NCI-H2107 treated with DMSO at 0.1 percent for 48 hours (cell line): ENCODE data around the gene SCAMP5.
A peak's percentile ranks its signal among the peaks of the same experiment; 100 is the strongest.

Experiments
- DNase-seq: peaks from one replicate; lab custom pipeline; 2025; ENCODE audit not compliant: unreplicated experiment; lab: John Stamatoyannopoulos, UW

The SCAMP5 gene

GRCh38 chr15:74976159-74976558, 19.2 kb upstream of the SCAMP5 start:
- no peak for DNase-seq

- DNase-seq: no peak
Measured at GRCh38 chr15:74977599-74977998, 17.8 kb upstream of the SCAMP5 start.

- no peak for DNase-seq
Measured at GRCh38 chr15:74978077-74978476, 17.3 kb upstream of the SCAMP5 start.

- DNase-seq: peak; percentile 57
Measured at GRCh38 chr15:74978503-74978902, 16.9 kb upstream of the SCAMP5 start.

GRCh38 chr15:74982183-74982582, 13.2 kb upstream of the SCAMP5 start:
- no peak for DNase-seq

GRCh38 chr15:74983725-74984231, 11.6 kb upstream of the SCAMP5 start:
- no peak for DNase-seq

GRCh38 chr15:74988007-74988800, 7.2 kb upstream of the SCAMP5 start:
- DNase-seq: peak; percentile 23

GRCh38 chr15:74989527-74989926, 5.8 kb upstream of the SCAMP5 start:
- DNase-seq: no peak

GRCh38 chr15:74992619-74993018, 2.7 kb upstream of the SCAMP5 start:
- no peak for DNase-seq

GRCh38 chr15:74994236-74994635, 1.1 kb upstream of the SCAMP5 start:
- DNase-seq: no peak

GRCh38 chr15:74994685-74995084, 678 bp upstream of the SCAMP5 start:
- DNase-seq: no peak

- peak; percentile 20 for DNase-seq
Measured at GRCh38 chr15:74995779-74996765, 709 bp downstream of the SCAMP5 start.

- no peak for DNase-seq
Measured at GRCh38 chr15:74997141-74997540, 1.8 kb downstream of the SCAMP5 start.

GRCh38 chr15:74997543-74997942, 2.2 kb downstream of the SCAMP5 start:
- DNase-seq: no peak

- no peak for DNase-seq
Measured at GRCh38 chr15:75001310-75001709, 5.9 kb downstream of the SCAMP5 start.

GRCh38 chr15:75002398-75002797, 7.0 kb downstream of the SCAMP5 start:
- no peak for DNase-seq

- DNase-seq: no peak
Measured at GRCh38 chr15:75007216-75007615, 11.9 kb downstream of the SCAMP5 start.

- DNase-seq: no peak
Measured at GRCh38 chr15:75008221-75008625, 12.9 kb downstream of the SCAMP5 start.

GRCh38 chr15:75008629-75009326, 13.4 kb downstream of the SCAMP5 start:
- DNase-seq: no peak

- DNase-seq: no peak
Measured at GRCh38 chr15:75016431-75016830, 21.1 kb downstream of the SCAMP5 start.

- no peak for DNase-seq
Measured at GRCh38 chr15:75019916-75020315, 24.6 kb downstream of the SCAMP5 start.
